HG02571 (cell line): ENCODE results near the gene PRKACG.
"Not testable (repeated sequence)": the region's sequence is repeated elsewhere in the genome, so short reads cannot be mapped to it uniquely, and the experiment has no call there.

ENCODE experiments used
- ATAC-seq: cut with Tn5 transposase; IDR thresholded peaks from one replicate; pipeline ENCODE4 v1.9.1; 2021; ENCODE audit warnings: mild to moderate bottlenecking, moderate library complexity; ENCODE audit not compliant: unreplicated experiment

Gene PRKACG

GRCh38 chr9:69027355-69028097 lies 13.6 kb upstream of the PRKACG start:
- no peak for ATAC-seq

GRCh38 chr9:69023650-69024049 lies 9.7 kb upstream of the PRKACG start:
- ATAC-seq = no peak

- ATAC-seq = no peak
Observed at GRCh38 chr9:69020301-69021145, 6.6 kb upstream of the PRKACG start.

GRCh38 chr9:69019808-69020207 lies 5.9 kb upstream of the PRKACG start:
- no peak for ATAC-seq

- no peak for ATAC-seq
Observed at GRCh38 chr9:69018737-69019136, 4.8 kb upstream of the PRKACG start.

- ATAC-seq = no peak
Observed at GRCh38 chr9:69016191-69017096, 2.5 kb upstream of the PRKACG start.

GRCh38 chr9:69013382-69013727 lies 558 bp downstream of the PRKACG start:
- no peak for ATAC-seq

- ATAC-seq = no peak
Observed at GRCh38 chr9:69012696-69013381, 1.1 kb downstream of the PRKACG start.

GRCh38 chr9:69009708-69010107 lies 4.2 kb downstream of the PRKACG start:
- ATAC-seq = no peak

GRCh38 chr9:69004836-69005235 lies 9.1 kb downstream of the PRKACG start:
- ATAC-seq = no peak

GRCh38 chr9:69003051-69003450 lies 10.9 kb downstream of the PRKACG start:
- no peak for ATAC-seq

GRCh38 chr9:69001921-69002320 lies 12.0 kb downstream of the PRKACG start:
- no peak for ATAC-seq

- peak; percentile 85 for ATAC-seq
Observed at GRCh38 chr9:68999393-69000105, 14.4 kb downstream of the PRKACG start.

GRCh38 chr9:68998812-68999211 lies 15.1 kb downstream of the PRKACG start:
- ATAC-seq = no peak

GRCh38 chr9:68998385-68998784 lies 15.5 kb downstream of the PRKACG start:
- ATAC-seq = no peak

GRCh38 chr9:68997666-68998065 lies 16.2 kb downstream of the PRKACG start:
- no peak for ATAC-seq

GRCh38 chr9:68996462-68996861 lies 17.5 kb downstream of the PRKACG start:
- ATAC-seq = no peak

- no peak for ATAC-seq
Observed at GRCh38 chr9:68995776-68996175, 18.1 kb downstream of the PRKACG start.

GRCh38 chr9:68991457-68991856 lies 22.5 kb downstream of the PRKACG start:
- ATAC-seq = no peak

- not testable (repeated sequence) for ATAC-seq
Observed at GRCh38 chr9:68986949-68987348, 27.0 kb downstream of the PRKACG start.
